GM12891 (cell line): Measurements from ENCODE around the gene SLC25A12.

ENCODE experiments used
- DNase-seq: peaks from one replicate; pipeline ENCODE4 v3.0.0; 2011; ENCODE audit warnings: low spot score; ENCODE audit not compliant: insufficient read length
- FAIRE-seq: peaks from 2 replicates; lab custom pipeline; 2011; peaks lifted over from hg19 to GRCh38; lab: Jason Lieb, UNC
- PAX5 ChIP-seq: IDR thresholded peaks from 2 replicates; pipeline ENCODE4 v1.6.1; 2011; ENCODE audit warnings: low read length, moderate library complexity, mild to moderate bottlenecking; ENCODE audit not compliant: insufficient read depth, severe bottlenecking
- POLR2A ChIP-seq: IDR thresholded peaks from 2 replicates; pipeline ENCODE4 v1.6.1; 2011; ENCODE audit warnings: low read depth, low read length, control low read depth
- POLR2AphosphoS5 ChIP-seq: IDR thresholded peaks from 2 replicates; pipeline ENCODE4 v1.6.1; 2011; ENCODE audit warnings: low read depth, low read length, control low read depth
- POU2F2 ChIP-seq: IDR thresholded peaks from 2 replicates; pipeline ENCODE4 v1.6.1; 2011; ENCODE audit warnings: low read depth, mild to moderate bottlenecking, control low read depth, low read length, moderate library complexity
- SPI1 ChIP-seq: IDR thresholded peaks from 2 replicates; pipeline ENCODE4 v1.6.1; 2011; ENCODE audit warnings: low read depth, low read length, control low read depth
- TAF1 ChIP-seq: IDR thresholded peaks from 2 replicates; pipeline ENCODE4 v1.6.1; 2011; ENCODE audit warnings: low read depth, low read length, control low read depth

SLC25A12 gene

DNA sequence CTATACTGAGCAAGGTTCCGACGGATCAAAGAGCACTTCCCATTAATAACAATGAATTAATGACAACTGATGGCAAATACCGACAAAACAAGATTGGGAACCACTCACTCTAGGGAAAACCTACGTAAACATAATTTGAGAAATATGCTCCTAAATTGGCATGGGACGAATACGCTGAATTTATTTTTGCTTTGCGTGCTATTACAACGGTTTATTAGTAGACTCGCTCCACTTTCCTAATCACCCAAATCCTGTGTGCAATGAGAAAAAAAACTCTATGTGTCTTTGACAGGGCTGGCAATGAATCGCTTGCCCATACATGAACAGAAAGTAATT lies 536 bp upstream of the SLC25A12 start:
- DNase-seq (no peak), FAIRE-seq (peak; percentile 28)
- TF ChIP-seq POU2F2 (no peak), POLR2A (no peak), PAX5 (no peak), SPI1 (no peak), POLR2AphosphoS5 (no peak), TAF1 (no peak)

DNA sequence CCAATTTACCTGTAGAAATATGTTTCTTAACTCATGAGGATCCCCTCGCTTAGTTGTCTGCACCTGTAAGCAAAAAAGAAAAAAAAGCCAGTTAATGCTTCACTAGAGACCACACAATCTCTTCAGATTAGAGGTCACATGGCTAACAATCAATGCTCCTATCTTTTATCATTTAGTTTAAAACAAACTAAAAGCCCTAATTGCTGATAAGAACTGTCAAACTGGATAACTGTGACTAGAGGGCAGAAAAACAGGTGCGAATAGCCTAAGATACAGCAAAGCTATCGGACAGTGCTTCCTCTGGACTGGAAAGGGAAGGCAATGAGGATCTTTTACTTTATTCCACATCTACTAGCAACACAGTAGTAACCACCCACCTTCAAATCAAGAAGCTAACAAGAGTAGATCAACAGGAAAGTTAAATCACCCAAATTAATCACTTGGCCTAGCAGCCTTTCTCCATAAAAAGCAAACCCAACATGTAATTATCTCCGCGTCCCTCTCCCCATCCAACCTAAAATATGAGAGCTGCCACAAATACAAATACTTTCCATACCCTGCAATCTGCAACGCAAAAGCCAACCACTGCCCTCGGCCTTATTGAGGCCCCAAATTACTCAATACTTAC lies 734 bp downstream of the SLC25A12 start:
- DNase-seq (no peak), FAIRE-seq (no peak)
- no peak for TF ChIP-seq SPI1

DNA sequence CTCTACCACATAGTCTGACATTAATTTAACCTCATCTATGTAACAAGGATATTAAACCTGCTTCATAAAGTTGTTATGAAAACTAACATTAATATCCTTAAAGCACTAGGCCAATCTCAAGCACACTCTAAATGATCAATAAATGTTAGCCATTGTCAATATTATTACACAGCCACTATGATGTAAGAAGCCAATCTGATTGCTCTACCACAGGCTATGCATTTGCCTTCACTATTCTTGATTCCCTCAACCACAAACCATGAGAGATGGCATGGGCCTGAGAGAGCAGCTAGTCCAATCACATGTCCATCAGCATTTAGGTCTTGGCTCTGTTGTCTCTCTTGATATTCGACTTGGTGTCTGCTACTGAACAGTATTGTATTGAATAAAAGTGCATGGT lies 4.2 kb downstream of the SLC25A12 start:
- DNase-seq (no peak), FAIRE-seq (no peak)
- no peak for TF ChIP-seq TAF1
- TF ChIP-seq POLR2AphosphoS5, result no peak
- TF ChIP-seq PAX5, result no peak
- TF ChIP-seq SPI1, result no peak
- TF ChIP-seq POU2F2, result no peak
- no peak for TF ChIP-seq POLR2A

DNA sequence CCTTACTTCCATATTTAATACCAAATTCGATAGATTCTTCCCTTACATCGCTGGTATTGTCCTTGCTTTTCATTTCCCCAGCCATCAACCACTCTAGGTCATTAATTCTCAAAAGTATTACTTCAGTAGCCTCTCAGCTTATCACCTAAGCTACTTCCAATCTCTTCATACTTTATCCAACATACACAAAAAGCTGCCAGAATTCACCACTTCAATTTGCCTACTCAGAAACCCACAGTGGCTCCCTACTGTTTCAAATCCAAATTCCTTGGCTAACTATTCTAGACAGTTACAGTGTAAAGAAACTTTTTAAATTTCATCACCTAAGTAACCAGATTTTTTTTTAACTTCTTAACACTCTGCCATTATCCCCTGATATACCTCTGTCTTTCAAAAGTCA lies 4.7 kb downstream of the SLC25A12 start:
- no peak for FAIRE-seq
- TF ChIP-seq POLR2A (no peak), SPI1 (no peak), POLR2AphosphoS5 (no peak), PAX5 (no peak), POU2F2 (no peak)
- DNase-seq, result no peak

DNA sequence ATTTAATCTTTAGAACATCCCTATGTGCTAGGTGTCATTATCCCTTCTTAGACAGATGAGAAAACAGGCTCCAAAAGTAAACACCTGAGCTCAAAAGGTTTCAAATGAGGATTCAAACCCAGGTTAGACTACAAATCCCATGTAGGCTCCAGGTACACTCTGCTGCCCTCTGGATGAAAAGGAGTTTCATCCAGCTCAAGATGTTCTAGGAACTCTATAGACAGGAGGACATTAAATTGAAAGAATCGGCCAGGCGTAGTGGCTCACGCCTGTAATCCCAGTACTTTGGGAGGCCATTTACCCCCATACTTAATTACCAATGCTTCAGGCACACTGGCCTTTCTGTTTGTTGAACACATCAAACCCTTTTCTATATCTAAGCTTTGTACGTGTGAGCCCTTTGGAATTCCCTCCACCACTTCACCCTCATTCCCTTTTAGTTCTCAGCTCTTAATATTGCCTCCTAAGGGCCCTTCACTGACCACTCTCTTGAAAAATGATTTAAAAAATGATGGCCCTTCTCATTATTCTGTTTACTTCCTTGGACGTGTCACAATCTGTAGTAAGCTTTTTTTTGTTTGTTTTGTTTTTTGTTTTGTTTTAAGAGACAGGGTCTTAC lies 10.7 kb downstream of the SLC25A12 start:
- DNase-seq (no peak), FAIRE-seq (no peak)
- TF ChIP-seq TAF1 (no peak), POU2F2 (no peak), POLR2A (no peak), PAX5 (no peak), POLR2AphosphoS5 (no peak), SPI1 (no peak)

DNA sequence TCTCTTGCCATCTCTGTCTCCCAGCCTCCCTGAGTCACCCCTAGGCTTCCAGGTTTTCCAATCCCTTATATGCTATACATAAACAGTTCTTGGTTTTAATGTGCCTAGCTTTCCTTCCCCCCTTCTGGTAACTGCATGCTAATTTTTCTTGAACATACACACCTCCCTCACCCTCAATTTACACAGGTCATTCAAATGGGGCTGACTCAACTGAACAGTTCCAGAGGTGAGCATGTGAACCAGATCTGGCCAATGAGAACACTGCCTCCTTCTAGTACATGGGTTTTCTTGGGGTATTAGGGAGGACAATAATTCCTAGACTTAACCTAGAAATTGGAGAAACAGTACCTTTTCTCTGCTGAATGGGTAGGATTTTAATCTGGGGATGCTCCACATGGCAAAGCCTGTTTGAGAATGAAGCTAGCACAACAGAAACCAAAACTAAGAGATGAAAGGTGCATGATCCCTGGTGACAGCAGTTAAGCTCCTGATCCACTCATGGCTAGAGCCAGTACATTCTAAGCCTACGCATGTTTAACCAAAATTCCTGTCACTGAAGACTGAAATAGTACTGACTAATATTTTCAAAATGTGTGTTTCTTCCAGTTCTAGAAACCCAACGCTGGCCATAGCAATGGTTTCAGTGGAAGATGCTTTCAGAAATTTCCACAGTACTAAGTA lies 11.8 kb downstream of the SLC25A12 start:
- FAIRE-seq, result peak; percentile 75
- no peak for DNase-seq
- TF ChIP-seq PAX5, result no peak
- no peak for TF ChIP-seq SPI1
- TF ChIP-seq POU2F2, result no peak
- no peak for TF ChIP-seq POLR2AphosphoS5

DNA sequence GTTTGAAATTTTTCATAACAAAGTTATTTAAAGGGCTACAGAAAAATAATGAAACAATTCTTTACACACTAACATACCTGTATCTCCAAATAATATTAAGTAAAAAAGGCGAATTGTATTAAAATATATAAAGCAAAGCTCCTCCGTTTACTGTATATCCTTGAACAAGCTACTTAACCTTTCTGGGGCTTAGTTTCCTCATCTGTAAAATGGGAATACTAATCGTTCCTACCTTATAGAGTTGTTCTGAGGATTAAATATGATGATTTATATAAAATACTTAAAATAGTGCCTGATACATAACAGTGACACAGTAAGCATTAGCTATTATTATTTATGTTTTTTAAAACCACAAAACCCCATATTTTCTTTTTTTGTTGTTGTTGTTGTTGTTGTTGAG lies 13.3 kb downstream of the SLC25A12 start:
- DNase-seq (no peak), FAIRE-seq (no peak)
- TF ChIP-seq POU2F2 (no peak), PAX5 (no peak), POLR2A (no peak), POLR2AphosphoS5 (no peak), TAF1 (no peak), SPI1 (no peak)

DNA sequence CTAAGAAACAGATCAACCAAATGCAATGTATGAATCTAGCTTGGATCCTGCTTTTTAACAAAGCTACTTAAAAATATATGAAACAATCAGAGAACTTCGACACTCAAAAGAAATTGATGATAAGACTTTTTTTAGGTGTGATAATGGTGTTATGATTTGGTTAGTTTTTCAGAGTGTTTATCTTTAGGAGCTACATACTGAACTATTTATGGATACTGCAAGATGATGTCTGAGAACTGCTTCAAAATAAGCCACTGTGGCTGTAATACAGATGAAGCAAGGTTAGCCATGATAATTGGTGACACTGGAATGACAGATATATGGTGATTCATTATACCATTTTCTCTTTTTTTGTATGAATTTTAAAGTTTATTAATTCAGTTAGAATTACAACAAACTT lies 14.2 kb downstream of the SLC25A12 start:
- TF ChIP-seq POLR2AphosphoS5, result no peak
- no peak for TF ChIP-seq PAX5
- no peak for TF ChIP-seq POLR2A
- no peak for TF ChIP-seq SPI1
- no peak for TF ChIP-seq TAF1
- no peak for TF ChIP-seq POU2F2
- FAIRE-seq, result peak; percentile 45
- DNase-seq, result no peak

DNA sequence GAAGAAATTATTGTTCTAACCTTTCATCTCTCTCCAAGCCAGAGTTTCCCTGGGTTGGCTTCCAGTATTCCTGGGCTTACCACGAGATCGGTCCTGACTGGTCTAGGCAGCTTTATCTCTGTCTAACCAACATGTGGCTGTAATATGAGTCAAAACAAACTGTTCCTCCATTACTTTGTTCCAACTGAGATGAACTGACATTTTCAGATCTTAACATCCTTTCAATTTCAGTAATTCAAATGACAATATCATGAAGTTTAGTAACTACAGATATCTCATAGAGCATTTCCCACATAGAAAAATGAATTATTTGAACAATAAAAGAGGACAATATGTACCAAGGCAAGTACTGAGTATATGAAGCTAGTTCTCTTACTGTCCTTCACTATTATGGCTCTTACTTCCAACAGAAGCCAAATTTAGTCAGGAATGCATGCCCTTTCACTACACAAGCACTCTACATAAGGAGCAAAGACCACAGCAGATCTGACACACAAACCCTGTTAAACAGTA lies 15.5 kb downstream of the SLC25A12 start:
- peak; percentile 68 for FAIRE-seq
- no peak for DNase-seq
- TF ChIP-seq POU2F2, result no peak
- no peak for TF ChIP-seq POLR2AphosphoS5
- no peak for TF ChIP-seq POLR2A
- TF ChIP-seq SPI1, result no peak
- TF ChIP-seq PAX5, result no peak
- no peak for TF ChIP-seq TAF1

DNA sequence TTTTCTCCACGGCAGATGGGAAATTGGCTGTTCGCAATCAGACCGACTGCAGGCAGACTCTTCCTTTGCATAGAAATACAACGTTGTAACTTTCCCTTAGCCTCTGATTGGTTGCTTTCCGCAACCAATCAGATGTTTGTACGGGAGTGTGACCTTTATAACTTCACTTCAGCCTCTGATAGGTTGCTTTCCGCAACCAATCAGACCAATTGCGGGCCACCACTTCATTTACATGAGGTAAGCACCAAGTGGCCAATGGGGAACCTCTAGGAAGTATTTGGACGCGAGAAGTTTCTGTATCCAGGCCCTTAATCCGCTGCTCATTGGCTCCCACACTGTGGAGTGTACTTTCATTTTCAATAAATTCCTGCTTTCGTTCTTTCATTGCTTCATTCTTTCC lies 19.1 kb downstream of the SLC25A12 start:
- FAIRE-seq (no peak), DNase-seq (no peak)
- TF ChIP-seq POLR2AphosphoS5 (no peak), SPI1 (no peak), POU2F2 (no peak), PAX5 (no peak), TAF1 (no peak), POLR2A (no peak)
